Cardiac atrium fibroblast (primary cell): ENCODE measurements around the gene ARMH3. TPM values are rescaled to one million over a fixed set of nuclear protein-coding genes. Genes with fewer than 3 reads are reported as not detected.

Experiments
- total RNA-seq: library from RNA; depleted of rRNA; stranded (reverse); fragments of >200 nt; gene quantifications from 2 replicates; pipeline ENCODE4 v1.2.3, GENCODE V29; 2015

Gene ARMH3, protein sequence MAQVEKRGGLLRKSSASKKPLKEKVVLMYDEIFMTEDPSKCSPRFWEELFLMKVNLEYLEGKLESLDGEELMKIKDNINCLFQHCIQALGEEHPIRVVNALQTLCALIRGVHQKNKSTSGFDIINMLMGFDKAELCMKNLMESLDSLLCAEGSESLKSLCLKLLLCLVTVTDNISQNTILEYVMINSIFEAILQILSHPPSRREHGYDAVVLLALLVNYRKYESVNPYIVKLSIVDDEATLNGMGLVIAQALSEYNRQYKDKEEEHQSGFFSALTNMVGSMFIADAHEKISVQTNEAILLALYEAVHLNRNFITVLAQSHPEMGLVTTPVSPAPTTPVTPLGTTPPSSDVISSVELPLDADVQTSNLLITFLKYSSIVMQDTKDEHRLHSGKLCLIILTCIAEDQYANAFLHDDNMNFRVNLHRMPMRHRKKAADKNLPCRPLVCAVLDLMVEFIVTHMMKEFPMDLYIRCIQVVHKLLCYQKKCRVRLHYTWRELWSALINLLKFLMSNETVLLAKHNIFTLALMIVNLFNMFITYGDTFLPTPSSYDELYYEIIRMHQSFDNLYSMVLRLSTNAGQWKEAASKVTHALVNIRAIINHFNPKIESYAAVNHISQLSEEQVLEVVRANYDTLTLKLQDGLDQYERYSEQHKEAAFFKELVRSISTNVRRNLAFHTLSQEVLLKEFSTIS
- 5.8 TPM in 2 replicates for total RNA-seq

DNA sequence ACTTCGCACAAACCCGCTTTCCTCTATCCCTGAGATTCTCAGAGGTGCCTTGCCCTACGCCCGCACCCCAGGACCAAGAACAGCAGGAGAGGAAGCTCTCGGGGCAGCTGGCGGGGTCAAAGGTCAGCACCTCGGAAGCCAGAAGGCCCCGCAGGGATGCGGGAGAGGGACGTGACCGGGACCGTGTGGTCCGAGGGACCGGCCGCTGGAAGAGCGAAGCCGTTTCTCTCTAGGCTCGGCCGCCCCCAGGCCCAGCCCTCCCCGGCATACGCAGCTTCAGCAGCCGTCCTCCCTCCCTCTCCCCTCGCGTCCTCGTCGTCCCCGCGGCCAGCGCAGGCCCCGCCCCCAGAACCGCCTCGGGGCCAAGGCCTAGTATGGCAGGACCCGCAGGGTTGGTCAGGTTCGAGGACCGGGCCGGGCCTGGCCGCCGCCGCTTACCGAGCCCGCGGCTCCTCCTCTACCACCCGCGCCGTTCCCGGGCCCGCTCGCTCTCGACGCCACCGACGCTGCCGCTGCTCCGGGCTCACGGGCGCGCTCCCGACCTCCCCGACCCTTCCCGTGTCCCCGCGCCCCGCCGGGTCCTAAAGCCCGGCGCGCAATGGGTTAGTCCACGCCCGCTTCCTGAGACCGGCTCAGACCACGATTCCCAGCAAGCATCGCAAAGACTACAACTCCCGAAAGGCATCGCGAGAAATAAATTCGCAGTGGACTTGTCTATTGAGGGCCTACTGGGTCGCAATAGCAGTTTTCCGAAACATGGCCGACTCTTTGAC lies at the start of gene ARMH3:
TSS of gene ARMH3 (minus strand) at position 527 of the 773 bp plus-strand sequence. CDS start 16,059 bp downstream, outside the sequence.

DNA sequence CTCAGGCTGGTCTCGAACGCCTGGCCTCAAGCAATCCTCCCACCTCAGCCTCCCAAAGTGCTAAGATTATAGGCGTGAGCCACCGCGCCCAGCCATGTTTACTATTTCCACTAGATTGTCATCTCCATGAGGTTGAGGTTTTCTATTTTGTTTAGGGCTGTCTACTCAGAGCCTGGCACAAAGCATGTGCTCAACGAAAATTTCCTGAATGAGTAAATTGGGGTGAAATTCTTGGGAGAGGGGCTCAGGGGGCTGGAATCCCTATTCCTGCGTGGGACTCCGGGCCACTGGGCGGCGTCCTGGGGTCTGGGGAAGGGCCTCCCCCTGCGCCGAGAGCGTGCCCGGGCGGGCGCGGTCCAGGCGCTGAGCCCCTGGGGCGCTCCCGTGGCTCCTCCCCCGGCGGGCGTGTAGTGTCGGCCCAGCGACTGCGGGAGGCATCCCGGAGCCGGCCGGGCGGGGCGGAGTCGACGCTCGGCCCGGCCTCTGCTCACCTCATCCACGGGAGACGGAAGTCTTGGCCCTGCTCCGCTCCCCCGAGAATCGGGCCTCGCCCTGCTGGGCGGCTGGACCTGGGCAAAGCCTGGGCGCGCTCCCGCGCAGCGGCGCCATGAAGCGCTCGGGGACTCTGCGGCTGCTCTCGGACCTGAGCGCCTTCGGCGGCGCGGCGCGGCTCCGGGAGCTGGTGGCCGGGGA lies 9.0 kb upstream of the ARMH3 start, which contains the start of gene HPS6:
TSS of gene HPS6 (plus strand) at position 482 of the 693 bp plus-strand sequence. CDS start at position 608, 126 bp downstream.

DNA sequence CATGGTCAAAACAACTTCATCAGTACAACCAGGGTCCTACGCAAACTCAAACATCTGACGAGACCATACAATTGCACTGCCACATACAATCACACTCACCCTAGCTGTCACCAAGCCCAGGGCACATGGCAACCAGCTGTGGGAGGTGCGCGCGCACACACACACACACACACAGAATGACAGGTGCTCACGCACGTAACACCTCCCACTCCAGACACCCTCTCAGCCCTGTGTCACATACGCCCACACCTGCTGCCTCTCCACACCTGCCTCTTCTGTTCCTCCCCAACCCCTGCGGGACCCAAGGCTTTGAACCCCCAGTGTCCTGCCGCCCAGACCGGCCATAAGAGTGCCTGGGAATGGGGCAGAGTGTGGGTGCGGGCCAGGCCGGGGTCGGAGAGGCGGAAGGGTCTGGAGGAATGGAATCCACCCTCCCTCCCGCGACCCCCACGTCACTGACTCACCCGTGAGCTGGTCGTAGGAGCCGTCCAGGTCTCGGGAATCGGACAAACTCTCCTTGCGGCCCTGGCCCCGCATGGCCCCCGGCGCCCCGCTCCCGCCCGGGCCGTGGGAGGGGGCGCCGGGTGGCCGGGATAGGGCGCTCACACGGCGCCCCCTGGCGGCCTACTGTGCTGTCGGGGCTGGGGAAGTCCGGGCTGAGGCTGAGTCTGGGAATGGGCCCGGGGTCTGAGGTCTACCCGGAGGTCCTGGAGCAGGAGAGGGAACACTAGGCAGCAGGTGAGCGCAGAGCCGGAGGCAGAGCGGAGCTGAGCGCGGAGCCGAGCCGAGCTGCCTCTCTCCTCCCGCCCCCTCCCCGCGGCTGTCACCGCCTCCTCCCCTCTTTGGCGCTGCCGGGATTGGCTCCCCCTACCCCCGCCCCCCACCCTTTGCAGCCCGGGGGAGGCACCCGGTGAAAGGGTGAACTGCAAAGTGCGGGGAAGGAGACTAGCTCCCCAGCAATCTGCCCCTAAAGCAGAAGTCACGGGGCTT lies 212.6 kb downstream of the ARMH3 start, which contains the start of gene KCNIP2:
TSS of gene KCNIP2 (minus strand) at position 769 of the 990 bp plus-strand sequence. CDS start at position 537, 232 bp downstream.

DNA sequence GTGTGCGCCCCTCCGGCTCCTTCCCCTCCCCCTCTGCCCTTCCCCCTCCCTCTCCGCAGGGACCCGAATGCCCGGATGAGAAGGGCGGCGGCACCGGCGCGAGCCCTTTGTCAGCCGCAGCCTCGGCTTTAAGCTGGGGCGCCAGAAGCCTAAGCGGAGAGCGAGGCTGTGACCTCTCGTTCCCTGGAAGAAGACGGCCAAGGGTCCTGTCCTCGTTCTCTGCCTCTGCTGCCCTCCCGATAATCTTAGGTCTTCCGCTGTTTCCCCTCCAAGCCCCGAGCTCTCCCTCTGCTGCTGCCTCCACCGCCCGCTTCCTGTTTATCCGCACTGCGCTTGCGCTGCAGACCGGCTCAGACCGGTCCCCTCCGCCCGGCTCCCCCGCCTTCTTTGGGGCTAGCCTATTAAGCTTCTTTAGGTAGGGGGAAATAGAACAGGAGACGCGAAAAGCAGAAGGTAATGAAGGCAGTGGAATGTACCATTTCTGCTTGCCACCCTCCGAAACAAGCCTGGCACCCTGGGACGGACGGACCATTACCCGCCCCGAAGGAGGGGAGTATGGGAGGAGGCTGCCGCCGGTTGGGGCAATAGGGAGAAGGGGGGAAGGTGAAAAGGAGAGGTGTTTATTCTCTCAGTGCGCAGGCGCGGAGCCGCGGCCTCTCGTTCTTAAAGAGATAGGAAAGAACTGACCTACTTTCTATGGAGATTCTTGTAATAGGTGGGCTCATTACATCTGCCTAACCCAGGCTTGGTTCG lies 237.7 kb downstream of the ARMH3 start, which contains the start of gene OGA:
TSS of gene OGA (minus strand) at position 326 of the 753 bp plus-strand sequence. CDS start 422 bp downstream, outside the sequence.

Other genes starting within 250 kb of the ARMH3 start
- 36.9 and 41.5 TPM in 2 replicates for gene OGA, start 237.7 kb downstream of the ARMH3 start, total RNA-seq
- gene KCNIP2, start 212.4 kb downstream of the ARMH3 start, total RNA-seq = 0.54 and 0.97 TPM in 2 replicates
- 37.6 and 38.6 TPM in 2 replicates for gene HPS6, start 9.2 kb upstream of the ARMH3 start, total RNA-seq
- 25.1 and 29.8 TPM in 2 replicates for gene LDB1, start 64.2 kb upstream of the ARMH3 start, total RNA-seq
- gene PPRC1, start 76.9 kb upstream of the ARMH3 start, total RNA-seq = 13.8 and 19.1 TPM in 2 replicates
- gene NOLC1, start 96.2 kb upstream of the ARMH3 start, total RNA-seq = 51.5 and 65.0 TPM in 2 replicates
- gene ELOVL3, start 170.1 kb upstream of the ARMH3 start, total RNA-seq = 0.32 and 1.1 TPM in 2 replicates
- 0.16 TPM in 1 of 2 replicates, not detected in the other for gene PITX3, start 185.3 kb upstream of the ARMH3 start, total RNA-seq
- gene GBF1, start 189.4 kb upstream of the ARMH3 start, total RNA-seq = 40.6 and 51.2 TPM in 2 replicates